ENCODE results near the gene FOXL1.

- TF ChIP-seq, protein P1, sequence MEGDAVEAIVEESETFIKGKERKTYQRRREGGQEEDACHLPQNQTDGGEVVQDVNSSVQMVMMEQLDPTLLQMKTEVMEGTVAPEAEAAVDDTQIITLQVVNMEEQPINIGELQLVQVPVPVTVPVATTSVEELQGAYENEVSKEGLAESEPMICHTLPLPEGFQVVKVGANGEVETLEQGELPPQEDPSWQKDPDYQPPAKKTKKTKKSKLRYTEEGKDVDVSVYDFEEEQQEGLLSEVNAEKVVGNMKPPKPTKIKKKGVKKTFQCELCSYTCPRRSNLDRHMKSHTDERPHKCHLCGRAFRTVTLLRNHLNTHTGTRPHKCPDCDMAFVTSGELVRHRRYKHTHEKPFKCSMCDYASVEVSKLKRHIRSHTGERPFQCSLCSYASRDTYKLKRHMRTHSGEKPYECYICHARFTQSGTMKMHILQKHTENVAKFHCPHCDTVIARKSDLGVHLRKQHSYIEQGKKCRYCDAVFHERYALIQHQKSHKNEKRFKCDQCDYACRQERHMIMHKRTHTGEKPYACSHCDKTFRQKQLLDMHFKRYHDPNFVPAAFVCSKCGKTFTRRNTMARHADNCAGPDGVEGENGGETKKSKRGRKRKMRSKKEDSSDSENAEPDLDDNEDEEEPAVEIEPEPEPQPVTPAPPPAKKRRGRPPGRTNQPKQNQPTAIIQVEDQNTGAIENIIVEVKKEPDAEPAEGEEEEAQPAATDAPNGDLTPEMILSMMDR (optimal IDR thresholded peaks at IDR 0.05 in 1 of 3, IDR thresholded peaks at IDR 0.05 in 1 of 3, conservative IDR thresholded peaks at IDR 0.05 in 1 of 3; ENCODE audit: extremely low read depth in 1 of 3, insufficient read depth in 2 of 3, low read length in 3 of 3), result no peak
- no peak for TF ChIP-seq EZH2 (IDR thresholded peaks at IDR 0.05; ENCODE audit: low read length)
Measured at GRCh38 chr16:86616906-86617305, 38.6 kb downstream of the FOXL1 start.

Measured in keratinocyte (primary cell).